ENCODE measurements around the gene ACOX2.

GRCh38 chr3:58562498-58562897 is 25.5 kb upstream of the ACOX2 start:
- no peak for TF ChIP-seq GATA2 (IDR thresholded peaks at IDR 0.05; ENCODE audit: low read depth, low read length)
- no peak for TF ChIP-seq GATA3 (IDR thresholded peaks at IDR 0.05; ENCODE audit: low read depth, low read length)

All from SH-SY5Y (cell line).